Nephron progenitor cell (in vitro differentiated cells): ENCODE data around the gene ABL2.
"Not testable (repeated sequence)": the region's sequence is repeated elsewhere in the genome, so short reads cannot be mapped to it uniquely, and the experiment has no call there.

Experiments used
- DNase-seq: peaks from one replicate; pipeline ENCODE4 v3.0.0; 2021
- H3K27ac Mint-ChIP-seq: 2 replicates; pipeline ENCODE4 v1.8.0; 2021; ENCODE audit warnings: mild to moderate bottlenecking, moderate library complexity, mixed read lengths
- H3K27me3 Mint-ChIP-seq: 2 replicates; pipeline ENCODE4 v1.8.0; 2021; ENCODE audit warnings: mild to moderate bottlenecking, low read depth, mixed read lengths; ENCODE audit not compliant: poor library complexity
- H3K36me3 Mint-ChIP-seq: 2 replicates; pipeline ENCODE4 v1.8.0; 2021; ENCODE audit warnings: low read depth, mixed read lengths
- H3K4me1 Mint-ChIP-seq: 2 replicates; pipeline ENCODE4 v1.8.0; 2021; ENCODE audit warnings: mixed read lengths
- H3K4me3 Mint-ChIP-seq: 2 replicates; pipeline ENCODE4 v1.8.0; 2021; ENCODE audit warnings: mild to moderate bottlenecking, moderate library complexity, mixed read lengths
- H3K9me3 Mint-ChIP-seq: 2 replicates; pipeline ENCODE4 v1.8.0; 2021; ENCODE audit warnings: mild to moderate bottlenecking, moderate library complexity, mixed read lengths
- TF ChIP-seq, protein P1 (sequence below): fragments of 200-600 bp; sonication (generic); IDR thresholded peaks from 2 replicates; pipeline ENCODE4 v1.5.0; 2021; ENCODE audit warnings: antibody characterized with exemption

ABL2 gene

DNA sequence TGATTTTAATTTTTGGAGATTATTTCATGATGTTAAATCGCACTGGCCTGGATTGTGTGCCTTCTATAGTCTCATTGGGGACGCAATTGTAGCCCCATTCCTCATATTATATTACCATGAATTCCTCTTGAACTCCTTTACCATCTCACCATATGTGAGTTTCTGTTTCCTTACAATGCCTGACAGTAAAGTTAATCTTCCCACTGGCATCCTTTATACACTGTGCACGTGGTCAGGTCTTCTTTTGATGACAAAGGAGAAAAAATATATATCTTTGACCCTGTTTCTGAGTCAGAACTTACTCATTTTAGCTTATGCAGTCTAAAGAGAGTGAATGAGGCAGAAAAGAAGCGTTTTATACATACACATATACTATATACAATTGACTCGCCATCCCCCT, 774 bp upstream of the ABL2 start:
- Mint-ChIP-seq H3K4me1 (peaks cover 31% of the 10 kb centered on the region), H3K9me3 (no peaks in the 10 kb centered on the region), H3K4me3 (peak overlapping the region; percentile 90), H3K27me3 (peaks cover 13% of the 10 kb centered on the region), H3K27ac (no peak overlapping the region), H3K36me3 (peaks cover 21% of the 10 kb centered on the region)
- TF ChIP-seq, protein P1, sequence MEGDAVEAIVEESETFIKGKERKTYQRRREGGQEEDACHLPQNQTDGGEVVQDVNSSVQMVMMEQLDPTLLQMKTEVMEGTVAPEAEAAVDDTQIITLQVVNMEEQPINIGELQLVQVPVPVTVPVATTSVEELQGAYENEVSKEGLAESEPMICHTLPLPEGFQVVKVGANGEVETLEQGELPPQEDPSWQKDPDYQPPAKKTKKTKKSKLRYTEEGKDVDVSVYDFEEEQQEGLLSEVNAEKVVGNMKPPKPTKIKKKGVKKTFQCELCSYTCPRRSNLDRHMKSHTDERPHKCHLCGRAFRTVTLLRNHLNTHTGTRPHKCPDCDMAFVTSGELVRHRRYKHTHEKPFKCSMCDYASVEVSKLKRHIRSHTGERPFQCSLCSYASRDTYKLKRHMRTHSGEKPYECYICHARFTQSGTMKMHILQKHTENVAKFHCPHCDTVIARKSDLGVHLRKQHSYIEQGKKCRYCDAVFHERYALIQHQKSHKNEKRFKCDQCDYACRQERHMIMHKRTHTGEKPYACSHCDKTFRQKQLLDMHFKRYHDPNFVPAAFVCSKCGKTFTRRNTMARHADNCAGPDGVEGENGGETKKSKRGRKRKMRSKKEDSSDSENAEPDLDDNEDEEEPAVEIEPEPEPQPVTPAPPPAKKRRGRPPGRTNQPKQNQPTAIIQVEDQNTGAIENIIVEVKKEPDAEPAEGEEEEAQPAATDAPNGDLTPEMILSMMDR: no peak
- DNase-seq: no peak

DNA sequence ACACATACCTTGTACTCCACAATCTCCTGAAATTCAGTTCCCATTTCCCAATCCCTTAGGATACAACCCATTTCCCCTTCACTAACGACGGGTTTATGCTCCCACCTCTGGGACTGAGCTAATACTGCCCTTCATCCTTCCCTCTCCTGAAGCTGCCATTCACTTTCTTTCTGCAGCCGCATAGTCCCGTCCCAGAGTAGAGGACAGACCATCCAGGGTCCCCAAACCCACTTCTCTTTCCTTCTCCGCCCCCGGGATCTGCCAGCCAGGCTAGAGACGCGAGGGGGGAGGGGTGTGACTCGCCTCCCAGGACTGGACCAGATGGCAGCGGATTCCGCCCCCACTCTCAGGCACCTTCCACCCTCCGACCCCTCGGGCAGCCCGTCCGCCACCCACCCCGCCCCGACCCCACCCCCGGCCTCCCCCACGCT, 679 bp downstream of the ABL2 start:
- H3K4me1 Mint-ChIP-seq: peaks cover 31% of the 10 kb centered on the region
- peak overlapping the region; percentile 96 for H3K27ac Mint-ChIP-seq
- H3K27me3 Mint-ChIP-seq: peaks cover 10% of the 10 kb centered on the region
- H3K4me3 Mint-ChIP-seq: peak overlapping the region; percentile 90
- H3K36me3 Mint-ChIP-seq: peaks cover 33% of the 10 kb centered on the region
- H3K9me3 Mint-ChIP-seq: no peaks in the 10 kb centered on the region
- DNase-seq: peak; percentile 69
- TF ChIP-seq, protein P1: no peak

DNA sequence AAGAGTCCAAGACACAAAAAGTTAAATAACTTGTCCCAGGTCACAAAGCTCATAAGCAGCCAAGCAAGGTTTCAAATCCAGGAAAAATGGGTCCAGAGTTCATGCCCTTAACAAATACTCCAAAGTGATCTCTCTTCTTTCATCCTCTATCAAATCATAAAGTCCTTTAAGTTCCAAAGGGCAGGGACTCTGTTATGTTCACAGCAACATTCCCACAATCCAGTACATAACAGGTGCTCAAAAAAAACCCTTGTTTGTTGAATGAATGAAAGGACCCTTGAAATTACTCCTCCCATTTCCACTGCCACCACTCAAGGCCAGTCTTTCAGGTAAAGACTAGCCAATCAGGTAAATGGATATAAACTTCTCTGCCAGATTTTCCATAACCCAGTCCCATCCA, 2.7 kb downstream of the ABL2 start:
- peaks cover 8% of the 10 kb centered on the region for H3K27me3 Mint-ChIP-seq
- no peaks in the 10 kb centered on the region for H3K9me3 Mint-ChIP-seq
- peaks cover 35% of the 10 kb centered on the region for H3K4me1 Mint-ChIP-seq
- TF ChIP-seq, protein P1: no peak
- no peak overlapping the region for H3K27ac Mint-ChIP-seq
- H3K36me3 Mint-ChIP-seq: peaks cover 44% of the 10 kb centered on the region
- peak overlapping the region; percentile 7 for H3K4me3 Mint-ChIP-seq
- DNase-seq: no peak

DNA sequence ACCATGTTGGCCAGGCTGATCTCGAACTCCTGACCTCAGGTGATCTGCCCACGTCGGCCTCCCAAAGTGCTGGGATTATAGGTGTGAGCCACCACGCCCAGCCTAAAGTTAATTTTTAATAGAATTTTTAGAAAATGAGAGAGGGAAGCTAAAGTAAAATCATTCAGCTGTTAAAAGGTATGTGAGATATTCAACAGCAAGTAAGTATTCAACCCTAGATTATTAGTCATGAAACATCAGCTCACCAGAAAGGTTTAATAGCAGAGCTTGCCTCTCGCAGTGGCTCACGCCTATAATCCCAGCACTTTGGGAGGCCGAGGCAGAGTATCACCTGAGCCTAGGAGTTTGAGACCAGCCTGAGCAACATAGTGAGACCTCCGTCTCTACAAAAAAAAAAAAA, 5.0 kb downstream of the ABL2 start:
- not testable (repeated sequence) for H3K9me3 Mint-ChIP-seq, H3K4me3 Mint-ChIP-seq, DNase-seq, H3K27me3 Mint-ChIP-seq, H3K27ac Mint-ChIP-seq
- Mint-ChIP-seq H3K4me1 (peaks cover 25% of the 10 kb centered on the region), H3K36me3 (peaks cover 52% of the 10 kb centered on the region)

GRCh38 chr1:179221121-179221520, 8.4 kb downstream of the ABL2 start:
- H3K27me3 Mint-ChIP-seq, H3K9me3 Mint-ChIP-seq, H3K4me3 Mint-ChIP-seq, H3K4me1 Mint-ChIP-seq, DNase-seq: not testable (repeated sequence)
- peak overlapping the region; percentile 86 for H3K27ac Mint-ChIP-seq
- peaks cover 63% of the 10 kb centered on the region for H3K36me3 Mint-ChIP-seq

DNA sequence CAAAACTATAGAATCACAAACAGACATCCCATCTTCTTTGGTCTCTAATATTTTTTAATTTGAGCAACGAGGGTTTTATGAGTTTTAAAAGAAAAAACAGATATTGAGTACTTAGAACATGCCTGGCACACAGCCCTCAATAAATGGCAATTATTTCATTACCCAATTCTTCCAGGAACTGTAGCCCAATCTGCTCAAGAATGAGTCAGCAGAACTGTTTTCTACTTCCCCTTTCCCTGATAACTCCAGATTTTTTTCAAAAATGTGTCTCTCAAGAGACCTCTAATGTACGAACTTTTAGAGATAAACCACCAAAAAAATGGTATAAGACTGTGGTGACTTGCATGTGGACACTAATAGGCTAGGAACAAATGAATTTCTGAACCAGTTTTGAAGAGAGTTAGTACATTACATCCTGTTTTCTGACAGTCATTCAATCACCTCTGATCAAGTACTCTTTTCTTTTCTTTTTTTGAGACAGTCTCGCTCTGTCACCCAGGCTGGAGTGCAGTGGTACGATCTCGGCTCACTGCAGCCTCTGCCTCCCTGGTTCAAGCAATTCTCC, 11.5 kb downstream of the ABL2 start:
- H3K36me3 Mint-ChIP-seq: peaks cover 46% of the 10 kb centered on the region
- TF ChIP-seq, protein P1: no peak
- H3K9me3 Mint-ChIP-seq: no peaks in the 10 kb centered on the region

GRCh38 chr1:179213317-179213716, 16.2 kb downstream of the ABL2 start:
- not testable (repeated sequence) for H3K9me3 Mint-ChIP-seq, H3K27me3 Mint-ChIP-seq, DNase-seq, H3K27ac Mint-ChIP-seq, H3K4me3 Mint-ChIP-seq, H3K4me1 Mint-ChIP-seq
- H3K36me3 Mint-ChIP-seq: peaks cover 28% of the 10 kb centered on the region

More for the DNA sequence above, 11.5 kb downstream of the ABL2 start:
- Mint-ChIP-seq H3K27me3 (no peaks in the 10 kb centered on the region), H3K4me1 (peaks cover 4% of the 10 kb centered on the region), H3K27ac (no peak overlapping the region), H3K4me3 (no peak overlapping the region)
- no peak for DNase-seq
